Body of pancreas (tissue), 4 donors: Measurements from ENCODE around the gene CLDN19. TPM values are rescaled to one million over a fixed set of nuclear protein-coding genes. Genes with fewer than 3 reads are reported as not detected.

ENCODE experiments used
- ATAC-seq: fragments of 150-250 bp; one replicate; pipeline ENCODE4 v1.9.1; 2016
- DNase-seq, 4 donors: peaks; one replicate each; pipeline ENCODE4 v3.0.0-alpha.2; 2019
- H3K27ac ChIP-seq, 4 donors: fragments of 200-600 bp; sonication (generic); 1 replicate in 3 of 4; 2 replicates in 1 of 4; pipeline versions ENCODE4 v1.5.1 to v1.6.1; 2016 to 2019; ENCODE audit warnings: mild to moderate bottlenecking in 1 of 4, mixed read lengths in 1 of 4, moderate library complexity in 1 of 4
- H3K27me3 ChIP-seq, 2 donors: fragments of 200-600 bp; sonication (generic); one replicate each; pipeline ENCODE4 v1.6.0; 2016; ENCODE audit warnings: mild to moderate bottlenecking in 1 of 2
- H3K36me3 ChIP-seq, 2 donors: fragments of 200-600 bp; sonication (generic); replicated peaks in 1 of 2; 2 replicates each; pipeline ENCODE4 v1.5.1; 2016; ENCODE audit warnings: low read depth in 2 of 2; ENCODE audit not compliant: insufficient read depth in 1 of 2
- H3K4me1 ChIP-seq: fragments of 200-600 bp; sonication (generic); one replicate; pipeline ENCODE4 v1.6.0; 2016
- H3K4me3 ChIP-seq, 2 donors: fragments of 200-600 bp; sonication (generic); 1 replicate in 1 of 2; 2 replicates in 1 of 2; pipeline ENCODE4 v1.5.1; 2016 to 2019
- H3K9me3 ChIP-seq, 3 donors: fragments of 200-600 bp; sonication (generic); 1 replicate in 2 of 3; 2 replicates in 1 of 3; pipeline ENCODE4 v1.5.1; 2016
- POLR2A ChIP-seq, 3 donors: fragments of 450-650 bp; IDR thresholded peaks; one replicate each; pipeline ENCODE4 v1.6.1; 2016; ENCODE audit warnings: antibody characterized with exemption in 3 of 3, mild to moderate bottlenecking in 2 of 3
- WGBS, 2 donors: methylation state at CpG; one replicate each; pipeline ENCODE4 v1.1.5; 2017; 5-methylcytosine and 5-hydroxymethylcytosine counted together
- intact Hi-C: fragments of 100-400 bp; cut with DNase I; formaldehyde crosslinking; loops from one replicate; pipeline ENCODE4 v1.15.1; 2023
- total RNA-seq, 2 donors: library from RNA; depleted of rRNA; stranded (reverse); fragments of >200 nt; gene quantifications; one replicate each; pipeline ENCODE4 v1.1.0, GENCODE V29; 2016
- TF ChIP-seq, protein P1 (sequence below), 7 experiments: fragments of 450-650 bp in 4 of 7; fragments of 200-600 bp in 3 of 7; sonication (generic) in 3 of 7; IDR thresholded peaks; one replicate each; pipeline ENCODE4 v1.5.1; 2016 to 2019; ENCODE audit warnings: antibody characterized with exemption in 7 of 7

The CLDN19 gene
- total RNA-seq, 2 donors from 2014 or later: not detected

DNA sequence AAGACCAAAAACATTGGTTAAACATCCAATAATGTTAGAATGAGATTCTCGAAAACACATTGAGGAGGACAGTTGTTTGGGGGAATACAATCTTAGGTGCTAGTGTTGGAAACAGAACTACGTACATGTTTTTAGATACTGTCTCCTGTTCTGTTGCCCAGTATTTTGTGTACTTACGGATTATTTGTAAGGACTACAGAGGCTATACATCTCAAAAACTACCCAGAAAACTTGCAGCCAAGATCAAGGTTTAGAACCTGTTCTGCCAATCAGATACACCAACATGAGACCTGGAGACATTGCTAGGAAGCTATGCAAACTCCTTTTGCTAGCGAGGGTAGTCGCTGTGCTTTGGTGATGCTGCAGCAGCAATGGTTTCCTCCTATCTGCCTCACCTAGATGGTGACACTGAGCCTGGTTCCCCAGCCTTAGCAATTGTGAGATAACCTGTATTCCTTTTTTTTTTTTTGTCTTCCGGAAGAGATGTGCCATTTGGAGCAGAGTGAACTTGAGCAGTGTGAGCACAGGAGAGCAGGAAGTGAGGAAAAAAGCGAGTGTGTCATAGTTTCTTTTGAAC, 36.1 kb downstream of the CLDN19 start:
- whole genome bisulfite sequencing, 2 donors: 87 to 90% methylated on average over 7 of the region's 7 CpGs
- Histone ChIP-seq H3K27me3 (no peaks in the 10 kb centered on the region), H3K4me1 (no peaks in the 10 kb centered on the region), H3K4me3 (no peak overlapping the region), H3K27ac (no peak overlapping the region), H3K36me3 (peaks cover 8 to 29% of the 10 kb centered on the region in 2 donors), H3K9me3 (no peaks in the 10 kb centered on the region)
- intact Hi-C loops: no loop called here
- no peak for ATAC-seq
- DNase-seq: no peak
- TF ChIP-seq, protein P1, sequence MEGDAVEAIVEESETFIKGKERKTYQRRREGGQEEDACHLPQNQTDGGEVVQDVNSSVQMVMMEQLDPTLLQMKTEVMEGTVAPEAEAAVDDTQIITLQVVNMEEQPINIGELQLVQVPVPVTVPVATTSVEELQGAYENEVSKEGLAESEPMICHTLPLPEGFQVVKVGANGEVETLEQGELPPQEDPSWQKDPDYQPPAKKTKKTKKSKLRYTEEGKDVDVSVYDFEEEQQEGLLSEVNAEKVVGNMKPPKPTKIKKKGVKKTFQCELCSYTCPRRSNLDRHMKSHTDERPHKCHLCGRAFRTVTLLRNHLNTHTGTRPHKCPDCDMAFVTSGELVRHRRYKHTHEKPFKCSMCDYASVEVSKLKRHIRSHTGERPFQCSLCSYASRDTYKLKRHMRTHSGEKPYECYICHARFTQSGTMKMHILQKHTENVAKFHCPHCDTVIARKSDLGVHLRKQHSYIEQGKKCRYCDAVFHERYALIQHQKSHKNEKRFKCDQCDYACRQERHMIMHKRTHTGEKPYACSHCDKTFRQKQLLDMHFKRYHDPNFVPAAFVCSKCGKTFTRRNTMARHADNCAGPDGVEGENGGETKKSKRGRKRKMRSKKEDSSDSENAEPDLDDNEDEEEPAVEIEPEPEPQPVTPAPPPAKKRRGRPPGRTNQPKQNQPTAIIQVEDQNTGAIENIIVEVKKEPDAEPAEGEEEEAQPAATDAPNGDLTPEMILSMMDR (IDR thresholded peaks at IDR 0.05): no peak
- TF ChIP-seq POLR2A (IDR thresholded peaks at IDR 0.05): no peak

- Histone ChIP-seq H3K4me3 (no peak overlapping the region), H3K36me3 (peaks cover 8 to 36% of the 10 kb centered on the region in 2 donors), H3K27me3 (no peaks in the 10 kb centered on the region), H3K9me3 (no peaks in the 10 kb centered on the region), H3K27ac (no peak overlapping the region), H3K4me1 (no peaks in the 10 kb centered on the region)
- TF ChIP-seq, protein P1 (IDR thresholded peaks at IDR 0.05): no peak
- ATAC-seq: no peak
- no peak for DNase-seq
- intact Hi-C loops: no loop called here
Measured at GRCh38 chr1:42700006-42700405, 40.0 kb downstream of the CLDN19 start.

GRCh38 chr1:42698081-42698813, 41.8 kb downstream of the CLDN19 start:
- DNase-seq: no peak
- peaks cover 8 to 33% of the 10 kb centered on the region in 2 donors for H3K36me3 ChIP-seq
- no peak for ATAC-seq
- H3K4me3 ChIP-seq: no peak overlapping the region
- peaks cover 10% of the 10 kb centered on the region for H3K4me1 ChIP-seq
- H3K27me3 ChIP-seq: no peaks in the 10 kb centered on the region
- intact Hi-C loops: no loop called here
- TF ChIP-seq POLR2A (IDR thresholded peaks at IDR 0.05): no peak
- TF ChIP-seq, protein P1 (IDR thresholded peaks at IDR 0.05): no peak
- no peaks in the 10 kb centered on the region for H3K9me3 ChIP-seq
- H3K27ac ChIP-seq: no peak overlapping the region
- 87 to 91% methylated on average over 4 of the region's 4 CpGs for WGBS, 2 donors

- WGBS, 2 donors: 32 to 55% methylated on average over 2 of the region's 2 CpGs
- Histone ChIP-seq H3K27ac (peak overlapping the region in 3 of 4 donors; percentile 41 to 58 (median 55)), H3K36me3 (peaks cover 0 to 4% of the 10 kb centered on the region in 2 donors), H3K27me3 (no peaks in the 10 kb centered on the region), H3K4me3 (no peak overlapping the region), H3K9me3 (no peaks in the 10 kb centered on the region), H3K4me1 (peaks cover 61% of the 10 kb centered on the region)
- intact Hi-C loops: no loop called here
- TF ChIP-seq, protein P1 (IDR thresholded peaks at IDR 0.05): no peak
- no peak for TF ChIP-seq POLR2A (IDR thresholded peaks at IDR 0.05)
- ATAC-seq (no peak), DNase-seq (no peak)
Measured at GRCh38 chr1:42692911-42693310, 47.1 kb downstream of the CLDN19 start.
